HG03565 (cell line): ENCODE measurements around the gene SDF4.

Experiments
- ATAC-seq: cut with Tn5 transposase; IDR thresholded peaks from one replicate; pipeline ENCODE4 v1.9.1; 2021; ENCODE audit warnings: mild to moderate bottlenecking, moderate library complexity; ENCODE audit not compliant: unreplicated experiment

Gene SDF4

GRCh38 chr1:1229770-1230169 is 2.0 kb downstream of the SDF4 start:
- ATAC-seq, result no peak

GRCh38 chr1:1228596-1229321 is 3.0 kb downstream of the SDF4 start:
- no peak for ATAC-seq

- ATAC-seq, result no peak
Observed at GRCh38 chr1:1228187-1228586, 3.6 kb downstream of the SDF4 start.

DNA sequence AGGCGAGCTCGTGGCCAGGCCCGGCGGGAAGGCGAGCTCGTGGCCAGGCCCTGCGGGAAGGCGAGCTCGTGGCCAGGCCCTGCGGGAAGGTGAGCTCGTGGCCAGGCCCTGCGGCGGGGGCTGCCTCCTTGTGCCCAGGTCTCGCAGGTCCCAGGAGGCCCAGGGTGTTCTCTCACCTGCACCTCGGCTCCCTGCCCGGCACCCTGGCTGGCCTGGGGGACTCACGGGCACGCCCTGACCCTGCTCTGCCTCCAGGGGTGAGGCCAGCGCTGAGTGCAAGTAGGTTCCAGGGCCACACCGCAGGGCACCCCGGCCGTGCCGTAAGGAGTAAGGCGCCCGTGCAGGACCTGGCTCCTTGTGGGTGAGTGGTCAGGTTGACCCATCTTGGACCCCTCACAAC is 4.4 kb downstream of the SDF4 start:
- no peak for ATAC-seq

GRCh38 chr1:1226566-1227362 is 5.0 kb downstream of the SDF4 start:
- no peak for ATAC-seq

DNA sequence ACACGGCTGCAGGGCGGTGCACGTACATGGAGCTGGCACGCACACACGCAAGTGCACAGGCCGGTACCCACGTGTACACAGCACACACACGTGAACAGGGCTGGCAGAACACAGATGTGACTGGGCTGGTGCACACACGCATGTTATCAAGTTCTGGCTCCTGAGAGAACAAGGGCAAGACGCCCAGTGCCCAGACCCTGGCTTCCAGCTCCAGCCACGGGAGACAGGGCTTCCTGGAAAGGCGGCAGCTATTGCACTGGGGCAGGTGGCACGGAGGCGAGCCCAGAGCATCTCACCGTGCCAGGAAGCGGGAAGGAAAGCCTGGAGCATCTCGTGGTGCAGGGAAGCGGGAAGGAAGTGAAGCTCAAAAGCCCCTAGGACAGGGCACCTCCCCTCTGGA is 5.9 kb downstream of the SDF4 start:
- no peak for ATAC-seq

DNA sequence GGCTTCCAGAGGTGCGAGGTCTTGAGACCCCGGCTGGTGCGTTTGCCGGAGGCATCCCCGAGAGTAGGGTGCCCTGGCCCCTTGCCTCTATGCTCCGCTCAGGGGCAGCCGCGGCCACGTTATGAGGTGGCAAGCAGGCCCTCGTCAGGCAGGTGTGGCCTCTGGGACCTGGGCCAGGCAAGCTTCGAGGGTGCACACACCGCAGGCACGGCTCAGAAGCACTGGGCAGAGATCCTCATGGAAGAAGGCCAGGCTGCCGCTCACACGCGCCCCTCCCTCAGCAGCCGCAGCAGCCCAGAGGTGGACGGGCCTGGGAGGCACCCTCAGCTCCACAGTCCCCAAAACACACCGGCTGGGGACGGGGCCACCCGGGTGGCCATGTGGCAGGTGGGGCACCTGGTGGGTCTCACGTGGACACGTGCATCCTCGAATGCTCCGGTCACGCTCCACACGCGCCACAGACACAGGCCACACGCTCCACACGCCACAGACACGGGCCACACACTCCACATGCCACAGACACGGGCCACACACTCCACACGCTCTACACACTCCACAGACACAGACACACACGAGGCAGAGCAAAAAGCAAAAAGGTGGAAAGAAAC is 6.5 kb downstream of the SDF4 start:
- ATAC-seq, result no peak

- ATAC-seq, result no peak
Observed at GRCh38 chr1:1223891-1224290, 7.9 kb downstream of the SDF4 start.

- no peak for ATAC-seq
Observed at GRCh38 chr1:1223321-1223720, 8.5 kb downstream of the SDF4 start.

GRCh38 chr1:1222575-1223225 is 9.1 kb downstream of the SDF4 start:
- ATAC-seq, result no peak

- no peak for ATAC-seq
Observed at GRCh38 chr1:1221887-1222574, 9.8 kb downstream of the SDF4 start.

DNA sequence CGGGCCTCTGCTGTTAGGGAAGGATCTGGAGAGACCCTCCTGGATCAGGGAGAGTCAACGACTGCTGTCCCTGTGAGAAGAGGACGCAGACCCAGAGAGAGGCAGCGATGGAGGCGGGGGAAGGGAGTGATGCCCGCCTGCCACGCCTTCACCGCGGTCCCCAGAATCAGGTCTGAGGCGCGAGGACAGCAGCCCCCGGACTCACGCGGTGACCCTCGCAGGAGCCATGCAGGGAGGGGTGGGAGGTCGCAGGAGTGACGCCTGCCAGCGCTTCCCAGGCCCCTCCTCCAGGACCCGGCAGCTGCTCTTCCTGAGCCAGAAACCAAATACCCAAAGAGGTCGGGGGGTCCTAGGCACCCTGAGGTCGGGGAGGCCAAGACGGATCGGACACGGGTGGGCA is 11.6 kb downstream of the SDF4 start:
- no peak for ATAC-seq

DNA sequence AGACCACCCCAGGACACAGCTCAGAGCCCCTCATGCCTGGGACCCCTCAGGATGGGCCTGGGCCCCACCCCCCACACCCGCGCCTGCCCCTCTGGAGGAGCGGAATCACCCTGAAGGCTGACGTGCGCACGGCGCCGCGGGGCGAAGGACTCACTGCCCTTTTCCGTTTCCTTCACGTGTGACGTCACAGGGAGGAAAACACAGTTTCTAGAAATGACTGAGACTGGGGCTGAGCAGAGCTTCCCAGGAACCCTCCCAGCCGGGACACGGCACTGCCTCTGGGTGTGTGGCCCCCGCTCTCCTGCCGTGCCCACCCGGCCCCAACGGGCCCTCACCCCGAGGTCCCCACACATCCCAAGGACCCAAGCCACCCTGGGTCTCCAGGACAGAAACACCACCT is 12.5 kb downstream of the SDF4 start:
- ATAC-seq, result no peak

GRCh38 chr1:1218524-1219200 is 13.1 kb downstream of the SDF4 start:
- no peak for ATAC-seq

GRCh38 chr1:1217621-1218523 is 13.9 kb downstream of the SDF4 start:
- ATAC-seq, result no peak

GRCh38 chr1:1216770-1217620 is 14.8 kb downstream of the SDF4 start:
- ATAC-seq, result no peak

DNA sequence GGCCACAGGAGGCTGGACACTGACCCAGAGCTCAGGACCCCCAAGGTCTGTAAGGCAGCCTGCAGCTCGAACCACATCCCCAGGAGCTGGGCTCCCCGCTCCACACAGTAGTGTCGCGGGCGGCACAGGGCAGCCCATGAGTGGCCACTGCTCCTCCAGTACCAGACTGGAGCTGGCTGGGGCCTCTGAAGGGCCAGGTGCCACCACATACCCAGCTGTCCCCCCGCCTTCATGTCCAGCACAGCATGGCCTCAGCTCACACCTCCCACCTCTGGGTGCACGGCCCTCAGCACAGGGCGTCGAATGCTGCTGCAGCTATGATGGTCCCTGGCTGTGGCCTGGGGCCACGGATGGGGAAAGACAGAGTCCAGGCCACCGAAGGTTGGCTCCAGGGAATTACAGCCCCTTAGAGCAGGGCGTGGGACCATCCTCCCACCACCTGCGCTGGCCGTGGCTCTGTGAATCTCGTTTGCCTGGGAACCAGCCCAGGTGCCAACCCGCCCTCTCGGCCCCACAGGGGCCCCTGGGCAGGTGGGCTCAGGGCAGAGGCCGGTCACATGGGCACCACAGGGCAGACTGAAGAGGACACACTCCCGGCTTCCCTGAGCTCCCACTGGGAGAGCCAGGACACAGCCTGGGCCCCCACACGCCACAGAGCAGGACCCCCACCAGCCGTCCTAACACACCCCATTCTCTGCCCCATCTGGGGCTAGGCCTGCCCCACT is 15.8 kb downstream of the SDF4 start:
- ATAC-seq, result no peak
